ENCODE measurements around the gene LINS1. TPM values are rescaled to one million over a fixed set of nuclear protein-coding genes. Genes with fewer than 3 reads are reported as not detected.

Gene LINS1
- total and polyA plus RNA-seq, 2 of the 8 experiments (the other 6 are each of a cell fraction or from before 2014, with no cell fraction given) = 4.2 to 8.1 TPM

- H3K18ac ChIP-seq (ENCODE audit: extremely low read depth, low read length) = no peak overlapping the region
- no peak overlapping the region for H4K8ac ChIP-seq (ENCODE audit: extremely low read depth, insufficient read depth, low read length)
- peaks cover 22 to 27% of the 10 kb centered on the region in 2 experiments for H3K9me3 ChIP-seq (ENCODE audit: insufficient read depth in 2 of 2, low read depth in 1 of 2, low read length in 1 of 2)
- no peak for DNase-seq (ENCODE audit: low read depth in 1 of 2, low spot score in 2 of 2)
- no peaks in the 10 kb centered on the region for H3K36me3 ChIP-seq (ENCODE audit: control insufficient read depth in 2 of 4, insufficient read depth in 4 of 4, low read length in 3 of 4)
- H2AK5ac ChIP-seq (ENCODE audit: low read depth, low read length) = no peak overlapping the region
- POLR2A ChIA-PET (ENCODE audit: partially characterized antibody) = no interaction called here
- no peaks in the 10 kb centered on the region for H3K4me1 ChIP-seq (replicated peaks in 1 of 4; ENCODE audit: control insufficient read depth in 3 of 4, insufficient read depth in 4 of 4, low read length in 3 of 4)
- WGBS, 2 experiments (ENCODE audit: extremely low coverage in 1 of 2, insufficient coverage in 1 of 2, insufficient read length in 1 of 2, insufficient replicate concordance in 2 of 2, low coverage in 1 of 2, low lambda C conversion rate in 2 of 2, missing lambda C conversion rate in 1 of 2) = 92% methylated on average over 2 of the region's 2 CpGs; no CpG with 5 or more reads in 1 of the 2 experiments
- H2AFZ ChIP-seq (ENCODE audit: low read length) = no peak overlapping the region
- CTCF ChIA-PET (ENCODE audit: partially characterized antibody) = interaction anchor here (1.1 kb wide), 1 partner anchor 254 kb away, joined by 4 read pairs; no protein-coding TSS in a partner anchor
- H2BK120ac ChIP-seq (replicated peaks; ENCODE audit: low read depth, low read length) = no peak overlapping the region
- H2BK5ac ChIP-seq (ENCODE audit: low read depth, low read length) = no peak overlapping the region
- H3K9ac ChIP-seq (replicated peaks in 1 of 4; ENCODE audit: extremely low read depth in 1 of 4, low read depth in 3 of 4, low read length in 3 of 4) = no peak overlapping the region
- H2BK15ac ChIP-seq (ENCODE audit: low read length) = no peak overlapping the region
- TF ChIP-seq HDAC6 (IDR thresholded peaks at IDR 0.05; ENCODE audit: low read depth, low read length) (no peak), ZNF274 (IDR thresholded peaks at IDR 0.05; ENCODE audit: borderline replicate concordance, extremely low read depth, low read length) (no peak), SIX5 (IDR thresholded peaks at IDR 0.05; ENCODE audit: low read depth, low read length) (no peak), CTCF (IDR thresholded peaks at IDR 0.05; ENCODE audit: control extremely low read depth in 1 of 3, insufficient read depth in 1 of 3, low read depth in 1 of 3, low read length in 3 of 3) (no peak), CBX8 (IDR thresholded peaks at IDR 0.05; ENCODE audit: borderline replicate concordance, low read depth, low read length) (no peak), SP1 (IDR thresholded peaks at IDR 0.05; ENCODE audit: low read depth, low read length) (no peak)
- H3K56ac ChIP-seq (replicated peaks; ENCODE audit: insufficient read length, low read depth, low read length) = no peak overlapping the region
- H3K23ac ChIP-seq (ENCODE audit: insufficient read length) = no peak overlapping the region
- FAIRE-seq = no peak
- H4K91ac ChIP-seq (replicated peaks; ENCODE audit: insufficient read length, low read length) = no peak overlapping the region
- H3K4me3 ChIP-seq (ENCODE audit: extremely low read depth in 1 of 4, insufficient read depth in 2 of 4, low read depth in 3 of 4, low read length in 4 of 4) = no peak overlapping the region
- H3K4me2 ChIP-seq (ENCODE audit: insufficient read depth in 1 of 2, low read depth in 2 of 2, low read length in 2 of 2) = no peak overlapping the region
- no peaks in the 10 kb centered on the region for H4K20me1 ChIP-seq (replicated peaks in 1 of 2; ENCODE audit: control insufficient read depth in 1 of 2, insufficient read depth in 2 of 2, low read length in 2 of 2)
- no peak overlapping the region for H2BK12ac ChIP-seq (ENCODE audit: low read depth, low read length)
- H3K79me2 ChIP-seq (ENCODE audit: control insufficient read depth in 1 of 2, insufficient read depth in 2 of 2, low read length in 2 of 2) = peaks cover 0 to 6% of the 10 kb centered on the region in 2 experiments; a peak in 2 of 4 replicates
- H3K4ac ChIP-seq (replicated peaks; ENCODE audit: insufficient read length, low read depth, low read length) = no peak overlapping the region
- H3K14ac ChIP-seq (ENCODE audit: insufficient read length) = no peak overlapping the region
- H4K5ac ChIP-seq (ENCODE audit: insufficient read length, low read depth, low read length) = no peak overlapping the region
- H3K79me1 ChIP-seq (ENCODE audit: low read depth, low read length) = no peaks in the 10 kb centered on the region; the same call in 1 of the 2 replicates
- H3K23me2 ChIP-seq (ENCODE audit: low read depth, low read length) = no peaks in the 10 kb centered on the region
- H2BK20ac ChIP-seq (ENCODE audit: low read length) = no peak overlapping the region
- H3K27me3 ChIP-seq (replicated peaks in 1 of 4; ENCODE audit: control insufficient read depth in 3 of 4, extremely low read depth in 1 of 4, insufficient read depth in 3 of 4, low read length in 3 of 4) = no peaks in the 10 kb centered on the region
- no peak overlapping the region for H3K27ac ChIP-seq (ENCODE audit: low read depth, low read length)
These were observed 8.6 kb downstream of the LINS1 start for GRCh38 chr15:100593431-100593830.

All from H1 (cell line).